HG03139 (cell line): ENCODE results near the gene ASB18.

Experiments used
- ATAC-seq: cut with Tn5 transposase; IDR thresholded peaks from one replicate; pipeline ENCODE4 v1.9.1; 2021; ENCODE audit not compliant: unreplicated experiment

The ASB18 gene

DNA sequence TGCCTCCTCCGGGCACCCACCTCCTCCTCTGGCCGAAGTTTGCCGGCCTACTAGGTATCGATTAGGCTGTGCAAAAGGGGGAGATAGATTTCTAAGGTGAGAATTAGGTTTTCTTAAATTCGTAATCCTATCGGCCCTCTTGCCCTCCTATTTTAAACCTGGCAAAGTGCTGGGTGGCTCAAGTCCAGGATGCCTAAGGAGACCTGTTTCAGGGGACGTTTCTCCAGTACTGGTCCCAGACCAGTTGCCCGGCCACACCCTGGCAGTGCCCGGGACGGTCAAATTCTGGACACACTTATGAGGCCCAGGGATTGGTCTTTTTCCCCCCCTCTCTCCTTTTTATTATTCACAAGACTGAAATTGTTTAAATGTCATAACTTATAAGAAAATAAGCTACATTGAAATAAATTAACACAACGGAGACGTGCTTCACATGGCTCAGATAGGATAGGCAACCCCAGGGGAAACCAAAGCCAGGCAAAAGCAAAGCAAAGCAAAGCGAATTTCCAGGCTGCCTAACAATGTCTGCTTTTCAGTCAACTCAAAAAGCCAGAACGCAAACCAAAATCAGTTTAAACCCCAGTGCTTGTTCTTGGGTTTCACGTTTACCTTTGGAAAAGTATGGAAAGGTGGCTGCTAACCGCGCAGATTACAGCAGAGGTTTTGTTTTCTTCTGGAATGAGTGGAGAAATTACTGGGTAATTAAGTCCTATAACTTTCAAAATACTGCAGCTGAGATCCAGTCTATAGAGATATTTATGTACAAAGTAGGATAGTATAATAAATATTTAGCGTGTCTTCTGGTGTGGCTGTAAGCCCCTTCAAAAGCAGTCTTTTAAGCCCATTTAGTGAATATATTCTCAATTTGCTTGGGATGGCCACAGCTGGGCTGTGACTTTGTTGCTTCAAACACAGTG is 99.0 kb downstream of the ASB18 start:
- ATAC-seq = no peak

DNA sequence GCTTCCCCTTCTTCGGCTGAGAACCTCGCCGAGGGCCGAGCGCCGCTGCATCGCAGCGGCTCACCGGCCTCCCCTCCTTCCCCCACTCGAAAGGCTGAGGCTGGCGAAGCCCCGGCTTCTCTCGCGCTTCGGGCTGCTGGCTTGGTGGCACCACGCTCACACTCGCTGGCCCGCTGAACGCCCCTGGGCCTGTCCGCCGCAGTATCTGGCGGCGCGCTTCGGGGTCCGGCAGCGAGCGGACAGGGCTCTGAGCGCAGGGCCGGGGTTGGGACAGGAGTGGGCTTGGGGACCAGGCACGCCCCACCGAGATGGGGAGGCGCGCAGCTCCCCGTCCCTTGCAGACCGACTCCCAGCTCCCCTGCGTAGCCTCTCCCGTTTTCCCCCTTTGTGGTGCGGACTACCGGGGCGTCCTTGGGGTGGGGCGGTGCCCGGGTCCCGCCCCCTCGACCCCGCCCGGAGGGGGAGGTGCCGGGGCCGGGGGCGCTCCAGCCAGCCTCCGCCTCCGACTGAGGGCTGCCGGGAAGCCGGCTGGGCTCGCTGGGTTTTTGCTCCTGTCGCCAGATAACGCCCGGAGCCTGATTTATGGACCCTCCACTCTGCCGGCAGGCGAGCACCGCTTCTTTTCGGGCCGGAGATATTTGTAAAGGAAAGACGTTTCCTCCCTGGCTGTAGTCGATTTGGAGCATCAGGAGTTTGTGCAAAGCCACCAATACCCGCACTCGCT is 99.8 kb downstream of the ASB18 start:
- ATAC-seq = no peak

DNA sequence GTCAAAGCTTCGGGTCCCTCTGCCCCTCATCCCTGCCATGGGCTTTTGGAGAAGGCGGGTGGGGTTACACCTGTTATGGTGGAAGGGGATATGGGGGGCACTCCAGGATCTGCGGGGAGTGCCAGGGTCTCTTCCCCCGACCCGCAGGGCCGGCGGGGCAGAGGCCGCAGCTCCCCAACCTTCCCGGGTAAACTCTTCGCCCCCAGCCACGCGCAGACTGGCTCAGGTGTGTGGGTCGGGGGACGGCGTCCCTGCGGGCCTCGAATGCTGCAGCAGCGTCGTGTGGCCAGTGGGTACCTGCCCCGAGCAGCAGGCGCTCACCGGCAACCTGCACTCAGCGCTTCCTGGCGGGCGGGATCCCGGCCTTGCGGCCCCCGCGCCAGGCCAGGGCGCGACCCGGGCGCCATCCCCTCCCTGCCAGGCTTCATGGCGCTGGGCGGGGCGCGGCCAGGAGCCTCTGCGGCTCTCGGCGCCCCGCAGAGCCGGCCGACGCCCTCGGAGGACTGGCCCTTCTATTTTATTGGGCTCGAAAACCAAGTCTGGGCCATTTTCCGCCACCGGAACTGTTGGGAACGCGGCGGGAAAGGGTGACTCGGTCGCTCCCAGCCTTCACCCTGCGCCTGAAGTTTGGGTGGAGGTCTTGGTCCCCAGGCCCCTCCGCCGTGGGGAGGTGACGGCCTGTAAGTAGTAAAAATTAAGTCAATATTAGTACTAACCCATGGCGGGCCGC is 100.6 kb downstream of the ASB18 start:
- ATAC-seq = no peak

DNA sequence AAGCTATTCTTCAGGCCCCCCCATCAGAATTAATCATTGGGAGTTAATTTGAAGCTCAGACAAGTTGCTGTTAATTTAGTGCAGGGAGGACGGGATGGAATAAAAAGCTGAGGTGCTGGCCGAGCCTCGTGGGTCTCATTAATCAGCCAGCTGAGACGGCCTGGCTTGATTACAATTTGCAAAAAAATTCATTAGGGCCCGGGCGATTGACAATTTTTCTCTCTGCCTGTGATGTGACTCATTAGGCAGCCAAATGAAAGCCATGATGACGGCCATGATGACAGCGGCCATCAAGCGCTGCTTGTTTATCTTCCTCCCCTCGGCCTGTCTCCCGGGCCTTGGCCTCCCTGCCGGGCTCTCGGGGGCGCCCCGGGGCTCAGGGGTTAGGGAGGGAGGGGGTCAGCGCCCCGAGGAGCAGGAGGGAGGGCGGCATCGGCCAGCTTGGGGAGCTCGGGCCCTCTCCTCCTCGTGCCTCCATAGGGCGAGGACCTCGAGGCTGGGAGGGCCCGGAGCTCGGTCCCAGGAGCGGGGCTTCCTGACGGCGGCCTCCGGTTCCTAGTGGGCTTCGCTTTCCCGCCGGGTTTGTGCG is 101.2 kb downstream of the ASB18 start:
- ATAC-seq = no peak

DNA sequence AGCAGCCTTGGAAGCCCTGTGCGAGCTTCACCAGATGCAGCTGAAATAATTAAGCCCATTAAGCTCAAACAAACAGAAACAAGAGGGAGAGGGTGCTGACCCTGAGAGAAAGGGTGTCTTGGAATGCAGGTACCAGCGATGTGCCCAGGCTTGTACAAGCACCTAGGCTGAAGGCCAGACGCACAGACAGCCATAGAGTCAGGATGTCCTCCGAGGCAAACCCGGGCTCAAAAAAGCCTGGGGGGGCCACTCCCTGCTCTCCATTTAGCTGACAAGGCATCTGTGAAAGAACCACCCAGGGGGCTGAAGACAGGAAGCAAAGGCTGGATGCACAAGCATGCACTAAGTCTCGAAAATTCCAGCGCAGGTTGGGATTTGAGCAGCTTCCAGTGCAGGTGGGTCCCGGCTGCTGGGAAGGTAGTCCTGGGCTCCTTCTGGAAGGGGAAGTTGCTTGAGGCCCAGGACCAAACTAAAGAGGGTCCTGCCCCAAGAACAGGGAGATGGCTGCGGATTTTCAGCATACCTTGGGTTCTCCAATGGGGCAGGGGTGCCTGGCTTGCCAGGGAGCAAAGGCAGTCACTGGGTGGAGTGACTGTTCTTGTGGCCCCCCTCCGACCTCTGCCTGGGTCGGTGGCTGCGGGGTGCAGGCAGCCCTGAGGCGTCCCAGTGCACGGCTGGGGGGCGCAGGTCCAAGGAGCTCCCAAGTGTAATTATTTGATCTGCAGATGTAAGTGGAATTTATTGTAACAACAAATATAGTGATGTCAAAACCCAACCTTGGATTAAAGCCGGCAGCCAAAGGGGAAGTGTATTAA is 102.0 kb downstream of the ASB18 start:
- ATAC-seq = no peak

DNA sequence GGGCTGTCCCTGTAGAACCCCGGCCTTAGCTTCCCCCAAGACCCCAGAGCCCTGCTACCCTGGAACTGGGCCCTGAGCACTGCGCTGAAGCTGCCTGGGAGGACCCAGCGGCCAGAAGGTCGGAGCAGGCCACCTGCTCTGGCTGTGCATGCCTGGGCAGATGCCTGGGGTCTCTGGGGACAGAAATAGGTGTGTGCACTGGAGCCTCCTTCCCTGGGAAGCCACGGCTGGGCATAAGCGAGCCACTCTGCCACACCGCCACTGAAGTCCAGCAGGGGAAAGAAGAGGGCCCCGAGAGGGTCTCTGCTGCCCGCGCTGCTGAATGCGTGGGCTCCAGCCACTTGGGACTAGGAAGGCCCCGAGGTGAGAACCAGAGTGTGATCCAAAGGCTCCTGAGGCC is 102.7 kb downstream of the ASB18 start:
- ATAC-seq = no peak

DNA sequence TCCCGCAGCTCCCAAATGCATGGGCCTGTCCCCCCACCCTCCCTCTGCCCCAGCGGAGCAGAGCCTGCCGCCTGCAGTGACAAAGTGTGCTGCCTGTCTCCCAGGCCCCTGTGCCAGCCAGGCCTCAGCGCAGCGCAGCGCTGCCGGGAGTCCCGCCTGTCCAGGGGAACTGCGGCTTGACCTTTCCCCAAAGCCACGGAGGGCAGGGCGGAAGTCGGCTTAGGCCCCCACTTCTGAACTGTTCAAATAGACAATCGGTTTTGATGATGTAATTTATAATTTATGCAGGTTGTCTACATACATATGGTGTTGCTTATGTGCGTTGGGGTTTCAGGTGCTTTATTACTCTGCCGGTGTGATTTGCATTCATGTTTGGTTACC is 103.1 kb downstream of the ASB18 start:
- no peak for ATAC-seq

DNA sequence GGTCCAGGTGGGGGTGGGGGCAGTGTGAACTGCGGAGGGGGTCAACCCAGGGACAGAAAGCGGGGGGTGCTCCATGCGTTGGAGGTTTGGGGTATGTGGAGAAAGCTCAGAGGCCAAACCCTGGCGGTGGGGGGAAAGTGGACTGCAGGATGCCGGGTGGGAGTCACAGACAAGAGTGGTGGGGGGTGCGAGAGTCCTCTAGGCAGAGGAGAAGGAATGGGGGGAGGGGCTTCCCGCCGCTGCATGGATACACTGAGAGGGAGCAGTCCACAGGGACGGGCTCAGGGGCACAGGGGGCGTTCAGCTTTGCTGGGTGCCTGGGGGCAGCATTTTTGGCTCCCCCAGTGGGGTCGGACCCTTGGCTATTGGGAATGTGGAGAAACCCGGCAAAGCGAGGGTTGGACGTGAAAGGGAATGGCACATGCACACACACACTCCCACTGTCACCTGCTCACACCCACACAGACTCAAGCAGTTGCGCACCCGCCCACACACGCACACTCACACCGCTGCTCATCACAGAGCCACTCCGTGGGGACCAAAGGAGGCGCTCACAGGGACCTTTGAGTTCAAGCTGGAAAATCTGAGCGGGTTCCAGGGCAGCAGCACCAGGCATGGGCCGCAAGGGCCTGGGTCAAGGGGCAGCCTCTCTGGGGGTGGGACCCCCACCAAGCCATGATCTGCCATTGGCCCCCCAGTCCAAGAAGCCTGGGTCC is 103.7 kb downstream of the ASB18 start:
- no peak for ATAC-seq

DNA sequence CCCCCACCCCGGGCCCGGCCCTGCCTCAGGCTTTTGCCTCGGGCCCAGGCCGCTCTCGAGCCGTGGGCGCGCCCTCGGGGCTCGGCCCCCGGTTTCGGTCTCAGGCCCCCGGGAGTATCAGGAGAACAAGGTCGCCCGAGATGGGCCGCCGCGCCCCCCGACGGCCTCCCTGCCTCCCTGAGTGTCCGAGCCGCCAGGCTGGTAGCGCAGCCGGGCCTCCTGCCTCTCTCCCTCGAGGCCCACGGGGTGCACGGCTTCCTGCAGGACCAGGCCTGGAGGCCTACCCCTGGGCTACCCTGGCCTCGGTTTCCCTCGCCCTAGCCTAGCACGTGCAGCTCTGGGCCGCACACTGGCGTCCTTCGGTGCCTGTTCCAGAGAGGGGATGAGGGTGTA is 104.4 kb downstream of the ASB18 start:
- ATAC-seq = no peak

DNA sequence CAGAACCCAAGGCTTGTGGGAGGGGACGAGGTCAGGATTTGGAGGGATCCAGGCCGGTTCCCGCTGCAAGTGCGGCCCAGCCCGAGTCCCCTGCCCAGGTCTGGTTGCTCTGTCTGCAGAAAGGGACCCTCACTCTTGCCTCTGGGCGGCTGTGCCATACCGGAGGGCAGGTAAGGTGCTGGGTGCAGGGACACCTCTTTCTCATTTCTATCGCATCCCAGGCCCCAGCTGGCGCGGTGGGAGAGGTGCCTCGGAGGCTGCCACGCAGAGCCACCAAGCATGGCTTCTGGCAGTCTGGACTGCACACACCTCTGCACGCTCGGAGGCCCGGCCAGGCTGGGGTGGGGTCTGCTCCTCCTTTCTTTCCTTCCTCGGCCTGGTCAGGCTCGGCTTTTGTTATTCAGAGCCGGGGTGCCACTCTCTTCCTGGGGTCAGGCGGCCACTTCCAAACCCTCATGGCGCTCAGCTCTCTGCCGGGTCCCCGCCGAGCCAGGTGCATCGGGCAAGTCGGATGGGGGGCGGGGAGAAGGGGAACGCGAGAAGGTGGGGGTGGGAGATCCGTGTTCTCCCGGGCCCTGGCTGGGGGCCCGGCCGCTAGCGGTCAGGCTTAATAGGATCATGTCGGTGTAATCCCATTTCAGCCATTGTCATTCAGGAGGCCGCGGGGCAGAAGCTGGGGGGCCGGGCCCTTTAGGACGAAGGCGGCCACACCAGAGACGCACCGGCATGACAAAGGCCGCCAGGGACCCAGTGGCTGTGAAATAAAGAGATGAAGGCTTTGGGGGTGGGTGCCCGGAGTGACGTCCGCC is 105.0 kb downstream of the ASB18 start:
- ATAC-seq = no peak

DNA sequence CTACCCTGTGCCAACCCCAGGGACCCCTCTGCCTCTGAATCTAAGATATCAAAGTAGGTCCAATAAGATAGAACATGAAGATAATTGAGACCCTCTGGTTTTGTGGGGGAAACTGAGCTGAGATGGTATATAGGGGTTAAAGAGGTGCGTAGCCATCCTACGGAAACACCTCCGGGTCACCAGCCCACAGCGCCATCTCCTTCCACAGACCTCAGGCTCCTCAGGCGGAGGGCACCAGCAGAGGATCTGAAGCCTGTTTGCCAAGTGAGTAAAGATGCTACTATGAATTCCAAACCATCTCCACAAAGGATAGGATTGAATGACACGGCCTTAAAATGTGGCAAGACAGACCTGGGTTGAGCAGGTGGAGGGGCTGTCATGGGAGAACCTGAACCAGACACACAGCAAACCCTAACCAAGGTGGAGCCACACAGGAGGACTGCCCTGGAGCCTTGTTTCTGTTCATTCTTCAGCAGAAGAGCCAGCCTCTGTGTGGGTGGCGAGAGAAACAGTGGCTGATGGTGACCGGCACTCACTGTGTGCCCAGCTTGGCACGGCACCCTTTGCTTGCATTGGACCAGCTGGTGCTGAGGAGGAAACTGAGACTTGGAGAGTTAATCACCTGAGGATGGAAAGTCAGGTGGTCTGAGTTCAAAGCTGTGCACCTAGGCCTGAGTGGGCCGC is 106.2 kb downstream of the ASB18 start:
- ATAC-seq = no peak

DNA sequence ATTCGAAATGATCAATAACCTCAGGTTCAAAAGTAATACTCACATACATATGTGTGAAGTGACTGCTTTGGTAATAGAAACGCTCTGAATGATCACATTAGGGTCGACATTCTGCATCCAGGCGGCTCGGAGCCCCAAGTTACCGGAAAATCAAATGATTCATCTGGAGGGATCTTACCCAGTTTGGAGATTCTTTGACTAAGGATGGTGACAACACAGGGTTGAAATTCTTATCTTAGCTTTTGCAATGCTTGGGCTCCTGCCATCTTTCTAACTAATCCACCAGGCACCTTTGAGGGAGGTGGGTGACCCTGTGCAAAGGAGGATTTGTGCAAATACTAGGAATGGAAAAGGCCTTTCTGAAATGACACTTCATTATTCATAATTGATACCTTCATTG is 106.8 kb downstream of the ASB18 start:
- ATAC-seq = no peak

DNA sequence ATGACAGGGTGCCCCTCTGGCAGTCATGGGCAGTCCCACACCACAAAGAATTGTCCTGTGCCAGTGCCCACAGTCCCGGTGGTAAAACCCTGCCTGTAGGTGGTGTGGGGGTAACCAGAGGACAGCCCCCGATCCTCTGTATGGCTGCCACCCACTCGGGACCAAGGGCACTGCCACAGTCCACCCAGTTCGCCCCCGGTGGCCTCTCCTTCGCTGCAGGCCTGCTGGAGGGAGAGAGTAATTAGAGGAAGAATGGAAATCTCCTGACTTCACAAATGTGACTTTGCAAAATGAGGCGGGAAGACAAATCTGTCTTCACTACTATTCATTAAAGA is 107.4 kb downstream of the ASB18 start:
- no peak for ATAC-seq

DNA sequence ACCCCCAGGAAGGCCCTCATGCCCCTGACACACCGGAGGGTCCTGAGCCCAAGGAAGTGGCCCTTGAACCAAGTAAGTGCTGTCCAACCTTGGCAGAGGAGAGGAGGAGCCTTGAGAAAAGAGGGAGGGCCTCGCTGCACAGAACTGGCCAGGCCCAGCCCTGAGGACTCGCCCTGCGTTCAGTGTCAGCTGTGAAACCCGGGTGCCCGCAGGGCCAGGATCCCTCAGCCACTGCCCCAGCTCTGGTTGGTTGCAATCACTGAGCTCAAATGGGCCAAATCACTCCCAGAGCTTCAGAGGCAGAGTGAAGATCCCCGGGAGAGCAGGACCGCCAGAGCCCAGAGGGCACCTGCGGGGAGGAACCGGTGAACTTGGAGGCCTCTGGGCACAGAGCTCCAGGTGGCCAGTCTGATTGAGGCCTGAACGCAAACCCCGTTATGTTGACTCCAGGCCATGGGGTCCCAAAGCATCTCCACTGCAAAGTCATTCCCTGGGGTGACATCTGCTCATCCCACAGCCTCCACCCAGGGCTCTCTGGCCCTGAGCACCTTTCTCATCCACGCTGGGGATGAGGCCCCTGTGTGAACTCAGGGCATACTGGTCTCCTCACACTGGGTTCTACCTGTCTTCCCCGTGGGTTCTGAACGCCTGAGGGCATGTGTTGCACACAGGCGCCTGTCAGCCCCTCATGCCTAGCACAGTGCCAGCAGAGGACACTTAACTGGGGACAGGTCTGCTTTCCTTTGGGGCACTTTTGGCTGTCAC is 107.9 kb downstream of the ASB18 start:
- ATAC-seq = no peak

DNA sequence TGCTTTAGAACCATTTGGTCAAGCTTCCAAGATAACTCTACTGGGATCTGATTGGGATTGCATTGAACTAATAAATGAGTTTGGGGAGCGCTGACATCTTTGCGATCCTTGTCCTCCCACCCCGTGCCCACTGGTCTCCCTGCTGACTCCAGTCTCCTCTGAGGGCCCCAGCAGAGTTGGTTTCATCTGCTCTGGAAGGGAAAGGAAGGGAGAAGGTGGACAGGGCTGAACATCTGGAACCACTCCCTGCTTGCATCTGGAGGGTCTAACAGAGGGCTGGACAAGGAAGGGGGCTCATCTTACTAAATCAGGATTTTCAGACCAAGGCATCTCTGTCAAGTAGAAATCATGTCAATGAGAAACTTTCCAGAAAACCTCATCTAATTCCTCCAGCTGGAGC is 108.8 kb downstream of the ASB18 start:
- ATAC-seq = no peak

DNA sequence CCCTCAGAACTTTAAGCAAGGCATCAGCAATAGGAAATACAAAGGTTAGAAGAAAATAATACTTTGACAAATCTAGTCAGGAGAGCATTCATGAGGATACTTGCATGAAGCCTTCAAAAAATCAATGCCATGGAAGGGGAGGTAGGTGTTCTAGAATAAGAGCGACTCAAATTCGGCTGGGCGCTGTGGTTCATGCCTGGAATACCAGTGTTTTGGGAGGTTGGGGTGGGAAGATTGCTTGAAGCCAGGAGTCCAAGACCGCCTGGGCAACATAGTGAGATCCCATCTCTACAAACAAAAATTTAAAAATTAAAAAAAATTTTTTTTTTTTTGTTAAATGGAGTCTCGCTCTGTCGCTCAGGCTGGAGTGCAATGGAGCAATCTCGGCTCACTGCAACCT is 117.8 kb downstream of the ASB18 start:
- no peak for ATAC-seq

DNA sequence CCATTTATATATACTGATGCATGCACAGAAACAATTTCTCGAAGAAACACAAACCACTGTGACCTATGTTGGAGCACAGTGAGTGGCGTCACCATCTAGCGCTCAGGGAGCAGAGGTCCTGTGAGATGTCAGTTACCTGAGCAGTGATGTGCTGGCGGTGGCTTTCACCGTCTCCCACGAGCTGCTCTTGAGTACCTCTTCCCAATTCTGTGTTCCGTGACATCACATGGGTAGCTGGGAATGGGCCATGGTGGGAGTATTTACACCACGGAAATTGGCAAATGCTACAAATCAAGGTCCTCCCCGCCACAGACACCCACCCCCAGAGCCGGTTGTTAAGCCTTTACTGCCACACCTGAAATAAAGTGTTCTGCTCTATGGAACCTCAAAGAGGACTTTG is 120.4 kb downstream of the ASB18 start:
- ATAC-seq = no peak
